ENCODE measurements around the gene KCNQ2.

The KCNQ2 gene

GRCh38 chr20:63508072-63508768, 35.8 kb upstream of the KCNQ2 start:
- ChIA-PET POLR2A (no interaction called here), CTCF (interaction anchor here (3.3 kb wide), 1 partner anchor 12 kb away, joined by 26 read pairs; no protein-coding TSS in a partner anchor)
- H3K4me3 ChIP-seq (ENCODE audit: low read depth, low read length): no peak overlapping the region
- no peak for TF ChIP-seq CTCF (IDR thresholded peaks at IDR 0.05; ENCODE audit: insufficient read depth, low read length, missing control alignments)
- DNase-seq (ENCODE audit: low read depth, low spot score): no peak

DNA sequence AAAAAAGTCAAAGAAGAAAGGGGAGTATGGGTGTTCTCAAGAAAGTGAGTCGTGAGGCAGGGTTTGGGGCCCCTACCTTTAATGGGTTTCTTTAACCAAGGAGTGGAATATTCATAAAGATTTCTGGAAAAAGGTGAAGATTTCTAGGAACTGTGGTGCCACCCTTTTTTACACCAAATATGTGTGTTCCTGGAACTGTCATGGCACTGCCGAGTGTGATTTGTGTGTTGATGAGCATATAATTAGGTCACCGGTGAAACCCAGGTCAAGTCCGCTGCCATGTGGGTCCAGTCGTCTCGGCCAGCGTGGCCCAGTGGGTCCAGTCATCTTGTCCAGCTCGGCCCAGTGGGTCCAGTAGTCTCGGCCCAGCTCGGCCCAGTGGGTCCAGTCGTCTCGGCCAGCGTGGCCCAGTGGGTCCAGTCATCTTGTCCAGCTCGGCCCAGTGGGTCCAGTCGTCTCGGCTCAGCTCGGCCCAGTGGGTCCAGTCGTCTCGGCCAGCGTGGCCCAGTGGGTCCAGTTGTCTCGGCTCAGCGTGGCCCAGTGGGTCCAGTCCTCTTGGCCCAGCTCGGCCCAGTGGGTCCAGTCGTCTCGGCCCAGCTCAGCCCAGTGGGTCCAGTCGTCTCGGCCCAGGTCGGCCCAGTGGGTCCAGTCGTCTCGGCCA, 34.8 kb upstream of the KCNQ2 start:
- no peak for DNase-seq (ENCODE audit: low read depth, low spot score)

GRCh38 chr20:63505723-63506122, 33.3 kb upstream of the KCNQ2 start:
- H3K4me3 ChIP-seq (ENCODE audit: low read depth, low read length): no peak overlapping the region
- CTCF ChIA-PET: interaction anchor here (2.9 kb wide), 1 partner anchor 9 kb away, joined by 19 read pairs; no protein-coding TSS in a partner anchor
- TF ChIP-seq CTCF (IDR thresholded peaks at IDR 0.05; ENCODE audit: insufficient read depth, low read length, missing control alignments): no peak
- DNase-seq (ENCODE audit: low read depth, low spot score): no peak
- POLR2A ChIA-PET: no interaction called here

More for the DNA sequence above, 34.8 kb upstream of the KCNQ2 start:
- TF ChIP-seq CTCF (IDR thresholded peaks at IDR 0.05; ENCODE audit: insufficient read depth, low read length, missing control alignments): no peak
- no peak overlapping the region for H3K4me3 ChIP-seq (ENCODE audit: low read depth, low read length)
- ChIA-PET POLR2A (no interaction called here), CTCF (interaction anchor here (2.9 to 3.3 kb wide), 2 partner anchors 10 to 11 kb away, joined by 19 to 26 read pairs; no protein-coding TSS in a partner anchor)

DNA sequence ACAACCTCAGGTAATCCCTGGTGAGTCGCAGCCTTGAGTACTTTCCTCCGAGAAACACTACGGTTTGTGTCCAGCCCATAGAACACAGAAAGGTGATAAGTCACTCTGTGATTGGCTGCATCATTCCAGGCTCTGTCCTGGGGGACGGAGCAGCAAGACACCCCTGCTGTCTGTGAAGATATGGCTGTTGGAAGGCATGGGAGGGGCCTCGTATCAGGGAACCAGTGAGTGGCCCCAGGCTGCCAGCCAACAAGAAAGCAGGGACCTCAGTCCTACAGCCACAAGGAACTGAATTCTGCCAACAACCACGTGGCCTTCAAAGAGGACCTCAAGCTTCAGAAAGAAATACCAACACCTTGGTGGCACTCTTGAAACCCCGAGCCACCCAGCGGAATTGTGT, 32.8 kb upstream of the KCNQ2 start:
- H3K4me3 ChIP-seq (ENCODE audit: low read depth, low read length): no peak overlapping the region
- ChIA-PET CTCF (interaction anchor here (2.9 kb wide), 1 partner anchor 8 kb away, joined by 19 read pairs; no protein-coding TSS in a partner anchor), POLR2A (no interaction called here)
- DNase-seq (ENCODE audit: low read depth, low spot score): no peak
- TF ChIP-seq CTCF (IDR thresholded peaks at IDR 0.05; ENCODE audit: insufficient read depth, low read length, missing control alignments): no peak

- POLR2A ChIA-PET: no interaction called here
- no peak for DNase-seq (ENCODE audit: low read depth, low spot score)
- no peak overlapping the region for H3K4me3 ChIP-seq (ENCODE audit: low read depth, low read length)
- no peak for TF ChIP-seq CTCF (IDR thresholded peaks at IDR 0.05; ENCODE audit: insufficient read depth, low read length, missing control alignments)
- CTCF ChIA-PET: interaction anchor here (0.9 to 2.9 kb wide), 2 partner anchors 8 to 469 kb away, joined by 3 to 19 read pairs; no protein-coding TSS in a partner anchor
Measured at GRCh38 chr20:63504642-63505041, 32.2 kb upstream of the KCNQ2 start.

DNA sequence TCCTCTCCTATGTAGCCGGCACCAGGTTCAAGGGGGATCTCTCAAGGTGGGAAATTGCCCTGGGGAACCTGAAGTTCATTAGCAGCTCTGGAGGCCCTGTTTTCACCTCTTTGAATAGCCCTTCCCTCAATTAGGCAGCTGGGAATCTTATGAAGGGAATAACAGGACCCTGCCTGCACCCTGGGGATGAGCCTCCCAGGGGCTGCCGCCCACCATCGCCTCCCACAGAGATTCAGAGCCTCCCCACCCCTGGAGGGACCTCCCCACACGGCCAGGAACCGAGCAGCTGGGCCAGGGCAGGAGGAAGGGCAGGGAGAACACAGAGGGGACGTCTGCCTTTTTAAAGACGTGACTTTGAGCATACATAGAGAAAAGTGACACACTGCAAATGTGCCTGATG, 31.1 kb upstream of the KCNQ2 start:
- ChIA-PET POLR2A (no interaction called here), CTCF (no interaction called here)
- no peak for DNase-seq (ENCODE audit: low read depth, low spot score)
- TF ChIP-seq CTCF (IDR thresholded peaks at IDR 0.05; ENCODE audit: insufficient read depth, low read length, missing control alignments): no peak
- no peak overlapping the region for H3K4me3 ChIP-seq (ENCODE audit: low read depth, low read length)
